Endodermal cell (in vitro differentiated cells): ENCODE measurements around the gene ARHGAP44. TPM values are rescaled to one million over a fixed set of nuclear protein-coding genes. Genes with fewer than 3 reads are reported as not detected.

Experiments
- DNase-seq: peaks from one replicate; pipeline ENCODE4 v3.0.0-alpha.2; 2017
- H3K27ac ChIP-seq: 2 replicates; pipeline ENCODE4 v1.5.1; 2013; ENCODE audit warnings: mild to moderate bottlenecking, low read depth, low read length, moderate library complexity
- H3K27me3 ChIP-seq: 2 replicates; pipeline ENCODE4 v1.6.1; 2013; ENCODE audit warnings: mild to moderate bottlenecking, low read length, moderate library complexity; ENCODE audit not compliant: insufficient read depth, control insufficient read depth, poor library complexity, severe bottlenecking
- H3K36me3 ChIP-seq: 2 replicates; pipeline ENCODE4 v1.7.0; 2013; ENCODE audit warnings: mild to moderate bottlenecking, low read length, moderate library complexity; ENCODE audit not compliant: control insufficient read depth, insufficient read depth
- H3K4me1 ChIP-seq: one replicate; pipeline ENCODE4 v1.7.0; 2013; ENCODE audit warnings: low read length; ENCODE audit not compliant: control insufficient read depth, insufficient read depth
- H3K4me3 ChIP-seq: 2 replicates; pipeline ENCODE4 v1.5.1; 2013; ENCODE audit warnings: mild to moderate bottlenecking, low read length, moderate library complexity
- H3K9ac ChIP-seq: 2 replicates; pipeline ENCODE4 v1.6.1; 2013; ENCODE audit warnings: mild to moderate bottlenecking, low read length, moderate library complexity; ENCODE audit not compliant: poor library complexity, severe bottlenecking; ENCODE audit errors: extremely low read depth
- H3K9me3 ChIP-seq: 2 replicates; pipeline ENCODE4 v1.6.1; 2013; ENCODE audit warnings: mild to moderate bottlenecking, low read length, moderate library complexity; ENCODE audit not compliant: control insufficient read depth
- H3K27ac Mint-ChIP-seq: 2 replicates; pipeline ENCODE4 v1.8.0; 2020; ENCODE audit warnings: mixed read lengths
- H3K27me3 Mint-ChIP-seq: 2 replicates; pipeline ENCODE4 v1.8.0; 2021; ENCODE audit warnings: mild to moderate bottlenecking, mixed read lengths; ENCODE audit not compliant: insufficient read depth
- H3K36me3 Mint-ChIP-seq: 2 replicates; pipeline ENCODE4 v1.8.0; 2020; ENCODE audit warnings: low read depth, mixed read lengths
- H3K4me1 Mint-ChIP-seq: 2 replicates; pipeline ENCODE4 v1.8.0; 2020; ENCODE audit warnings: mixed read lengths
- H3K4me3 Mint-ChIP-seq: 2 replicates; pipeline ENCODE4 v1.8.0; 2020; ENCODE audit warnings: mild to moderate bottlenecking, moderate library complexity, mixed read lengths
- H3K9me3 Mint-ChIP-seq: 2 replicates; pipeline ENCODE4 v1.8.0; 2020; ENCODE audit warnings: mild to moderate bottlenecking, mixed read lengths
- CTCF ChIP-seq: fragments of 200-600 bp; sonication (generic); conservative IDR thresholded peaks from 2 replicates; pipeline ENCODE4 v1.5.0; 2021; ENCODE audit warnings: antibody characterized with exemption, mild to moderate bottlenecking
- WGBS, 2 experiments: methylation state at CpG; one replicate each; pipeline versions ENCODE4 v1.1.5 to v1.1.7; 2013; ENCODE audit warnings: missing lambda C conversion rate in 2 of 2, mixed read lengths in 1 of 2; ENCODE audit not compliant: insufficient coverage in 1 of 2, insufficient read length in 1 of 2; 5-methylcytosine and 5-hydroxymethylcytosine counted together
- total RNA-seq, 2 donors: library from RNA; stranded (reverse); fragmentation: NEBNext Ultra II Directional in 1 of 2; extraction: Animal tissue kit (Norgen Biotek cat#: 25700) in 1 of 2; gene quantifications; 2 replicates in 1 of 2; 3 replicates in 1 of 2; pipeline ENCODE4 v1.2.1, GENCODE V29; 2021

Gene ARHGAP44
- total RNA-seq, 2 donors from 2014 or later: 14.2 to 21.9 TPM

- Histone ChIP-seq H3K4me3 (no peak overlapping the region), H3K27ac (no peak overlapping the region), H3K9me3 (no peaks in the 10 kb centered on the region), H3K36me3 (peaks cover 17% of the 10 kb centered on the region), H3K9ac (no peak overlapping the region), H3K27me3 (no peaks in the 10 kb centered on the region), H3K4me1 (no peaks in the 10 kb centered on the region)
- H3K9me3 Mint-ChIP-seq: no peaks in the 10 kb centered on the region
- WGBS, 2 experiments: 92 to 96% methylated on average over 3 to 6 of the region's 6 CpGs
- no peaks in the 10 kb centered on the region for H3K4me1 Mint-ChIP-seq
- no peaks in the 10 kb centered on the region for H3K27me3 Mint-ChIP-seq
- no peak for TF ChIP-seq CTCF
- H3K27ac Mint-ChIP-seq: no peak overlapping the region
- no peak overlapping the region for H3K4me3 Mint-ChIP-seq
- H3K36me3 Mint-ChIP-seq: peaks cover 18% of the 10 kb centered on the region
- DNase-seq: no peak
These were observed 23.8 kb upstream of the ARHGAP44 start for GRCh38 chr17:12765548-12765947.

- Histone ChIP-seq H3K27me3 (no peaks in the 10 kb centered on the region), H3K9ac (no peak overlapping the region), H3K36me3 (peaks cover 7% of the 10 kb centered on the region), H3K27ac (no peak overlapping the region), H3K4me1 (no peaks in the 10 kb centered on the region), H3K9me3 (no peaks in the 10 kb centered on the region), H3K4me3 (no peak overlapping the region)
- H3K4me1 Mint-ChIP-seq: no peaks in the 10 kb centered on the region
- 94 to 100% methylated on average over 2 to 4 of the region's 4 CpGs for WGBS, 2 experiments
- H3K27ac Mint-ChIP-seq: no peak overlapping the region
- H3K27me3 Mint-ChIP-seq: no peaks in the 10 kb centered on the region
- H3K36me3 Mint-ChIP-seq: peaks cover 4% of the 10 kb centered on the region
- no peak for DNase-seq
- TF ChIP-seq CTCF: no peak
- H3K9me3 Mint-ChIP-seq: no peaks in the 10 kb centered on the region
- H3K4me3 Mint-ChIP-seq: no peak overlapping the region
These were observed 21.0 kb upstream of the ARHGAP44 start for GRCh38 chr17:12768255-12768654.

- Histone ChIP-seq H3K4me3 (no peak overlapping the region), H3K27me3 (no peaks in the 10 kb centered on the region), H3K9ac (no peak overlapping the region), H3K4me1 (no peaks in the 10 kb centered on the region), H3K27ac (no peak overlapping the region), H3K9me3 (no peaks in the 10 kb centered on the region), H3K36me3 (no peaks in the 10 kb centered on the region)
- no peak for TF ChIP-seq CTCF
- no peak for DNase-seq
- H3K4me3 Mint-ChIP-seq: no peak overlapping the region
- H3K27me3 Mint-ChIP-seq: no peaks in the 10 kb centered on the region
- H3K36me3 Mint-ChIP-seq: no peaks in the 10 kb centered on the region
- WGBS, 2 experiments: 90 to 92% methylated on average over 6 of the region's 6 CpGs
- no peak overlapping the region for H3K27ac Mint-ChIP-seq
- H3K4me1 Mint-ChIP-seq: no peaks in the 10 kb centered on the region
- H3K9me3 Mint-ChIP-seq: no peaks in the 10 kb centered on the region
These were observed 19.3 kb upstream of the ARHGAP44 start for GRCh38 chr17:12769981-12770380.
